Esophagus muscularis mucosa (tissue), 3 donors: Measurements from ENCODE around the gene RCCD1.

Experiments
- POLR2A ChIP-seq: fragments of 450-650 bp; IDR thresholded peaks from one replicate; pipeline ENCODE4 v1.6.1; 2017; ENCODE audit warnings: antibody characterized with exemption, moderate library complexity, mild to moderate bottlenecking, low read depth
- POLR2AphosphoS5 ChIP-seq, 2 donors: sonication (generic); formaldehyde crosslinking; IDR thresholded peaks; one replicate each; pipeline ENCODE4 v1.6.1; 2017; ENCODE audit warnings: antibody characterized with exemption in 2 of 2
- TF ChIP-seq, protein P1 (sequence below), 3 experiments: fragments of 200-600 bp in 2 of 3; fragments of 450-650 bp in 1 of 3; sonication (generic) in 2 of 3; IDR thresholded peaks; one replicate each; pipeline ENCODE4 v1.5.1; 2017 to 2019; ENCODE audit warnings: antibody characterized with exemption in 3 of 3, mild to moderate bottlenecking in 2 of 3, moderate library complexity in 1 of 3

DNA sequence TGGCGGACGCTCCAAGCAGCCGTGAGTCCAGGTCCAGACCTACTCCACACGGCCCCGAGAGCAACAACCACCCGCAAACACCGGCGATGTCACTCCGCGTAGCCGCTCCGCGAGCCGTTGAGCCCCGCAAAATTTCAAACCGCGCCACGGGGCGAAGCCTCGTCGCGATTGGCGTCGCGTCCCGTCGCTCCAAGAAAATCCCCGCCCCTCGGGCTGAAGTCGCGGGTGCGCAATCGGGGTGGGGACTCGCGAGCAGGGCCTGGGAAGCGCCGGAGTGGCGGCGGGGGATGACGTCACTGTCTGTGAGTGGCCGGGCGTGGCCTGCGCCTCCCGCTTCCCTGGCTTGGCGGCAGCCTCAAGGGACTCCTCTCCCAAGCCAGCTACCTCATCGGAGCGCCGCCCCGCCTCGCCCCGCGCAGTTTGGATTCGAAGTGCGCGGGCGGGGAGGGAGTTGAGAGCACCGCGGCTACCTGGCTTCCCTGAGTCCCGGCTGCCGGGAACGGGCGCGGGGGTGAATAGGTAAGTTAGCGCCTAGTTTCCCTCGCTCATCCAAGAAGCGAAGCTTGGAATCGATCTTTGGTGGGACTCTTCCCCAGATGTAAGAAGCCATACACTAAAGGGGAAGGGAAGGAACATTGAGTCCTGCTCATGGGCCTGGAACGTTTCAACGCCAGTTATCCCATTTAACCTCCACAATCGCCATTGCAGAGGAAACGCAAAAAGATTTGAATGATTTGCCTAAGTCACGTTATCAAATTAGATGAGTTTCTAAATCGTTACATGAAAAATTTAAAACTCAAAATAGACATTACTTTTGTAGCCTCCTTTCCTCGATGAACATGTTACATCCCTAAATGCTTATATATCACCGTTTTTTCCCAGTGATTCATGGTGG is 40.0 kb downstream of the RCCD1 start, which contains the start of gene PRC1:
- no peak for TF ChIP-seq POLR2A
- TF ChIP-seq, protein P1, sequence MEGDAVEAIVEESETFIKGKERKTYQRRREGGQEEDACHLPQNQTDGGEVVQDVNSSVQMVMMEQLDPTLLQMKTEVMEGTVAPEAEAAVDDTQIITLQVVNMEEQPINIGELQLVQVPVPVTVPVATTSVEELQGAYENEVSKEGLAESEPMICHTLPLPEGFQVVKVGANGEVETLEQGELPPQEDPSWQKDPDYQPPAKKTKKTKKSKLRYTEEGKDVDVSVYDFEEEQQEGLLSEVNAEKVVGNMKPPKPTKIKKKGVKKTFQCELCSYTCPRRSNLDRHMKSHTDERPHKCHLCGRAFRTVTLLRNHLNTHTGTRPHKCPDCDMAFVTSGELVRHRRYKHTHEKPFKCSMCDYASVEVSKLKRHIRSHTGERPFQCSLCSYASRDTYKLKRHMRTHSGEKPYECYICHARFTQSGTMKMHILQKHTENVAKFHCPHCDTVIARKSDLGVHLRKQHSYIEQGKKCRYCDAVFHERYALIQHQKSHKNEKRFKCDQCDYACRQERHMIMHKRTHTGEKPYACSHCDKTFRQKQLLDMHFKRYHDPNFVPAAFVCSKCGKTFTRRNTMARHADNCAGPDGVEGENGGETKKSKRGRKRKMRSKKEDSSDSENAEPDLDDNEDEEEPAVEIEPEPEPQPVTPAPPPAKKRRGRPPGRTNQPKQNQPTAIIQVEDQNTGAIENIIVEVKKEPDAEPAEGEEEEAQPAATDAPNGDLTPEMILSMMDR (IDR thresholded peaks at IDR 0.05): no peak
- peak; percentile 91 to 92 for TF ChIP-seq POLR2AphosphoS5 (IDR thresholded peaks at IDR 0.05)
